Neural progenitor cell (in vitro differentiated cells): ENCODE measurements around the gene ANKMY1.

ENCODE experiments used
- CTCF ChIP-seq: fragments of 200-600 bp; sonication (generic); IDR thresholded peaks from 2 replicates; pipeline ENCODE4 v1.5.1; 2017; ENCODE audit warnings: antibody characterized with exemption, mild to moderate bottlenecking
- EZH2 ChIP-seq: fragments of 200-600 bp; sonication (generic); IDR thresholded peaks from 2 replicates; pipeline ENCODE4 v1.6.1; 2017; ENCODE audit warnings: antibody characterized with exemption, mild to moderate bottlenecking, moderate library complexity

- peak; percentile 7 for TF ChIP-seq CTCF
- TF ChIP-seq EZH2, result no peak
Observed at GRCh38 chr2:240429872-240430491, 127.8 kb downstream of the ANKMY1 start.
